ENCODE measurements around the gene PAX7. TPM values are rescaled to one million over a fixed set of nuclear protein-coding genes. Genes with fewer than 3 reads are reported as not detected.

The PAX7 gene
- total and polyA plus RNA-seq, 2 experiments from 2014 or later: 0.03 TPM; not detected in 1

GRCh38 chr1:18707696-18708257 lies 77.1 kb downstream of the PAX7 start:
- TF ChIP-seq STAT1 (IDR thresholded peaks at IDR 0.05; ENCODE audit: unreplicated experiment): no peak
- no peak for TF ChIP-seq CREB1 (CRISPR knock-in tag; IDR thresholded peaks at IDR 0.05; ENCODE audit: low read depth)
- TF ChIP-seq EZH2phosphoT487 (IDR thresholded peaks at IDR 0.05; ENCODE audit: unreplicated experiment): no peak
- TF ChIP-seq ZNF462 (CRISPR knock-in tag; IDR thresholded peaks at IDR 0.05): no peak
- TF ChIP-seq CTCF (conservative IDR thresholded peaks at IDR 0.05; ENCODE audit: low read depth in 2 of 2): no peak
- no peak for TF ChIP-seq POLR2AphosphoS5 (IDR thresholded peaks at IDR 0.05; ENCODE audit: low read depth)
- TF ChIP-seq JUNB (IDR thresholded peaks at IDR 0.05; ENCODE audit: unreplicated experiment): no peak
- no peak for TF ChIP-seq ETS1 (IDR thresholded peaks at IDR 0.05)
- TF ChIP-seq ZNF114 (CRISPR knock-in tag; IDR thresholded peaks at IDR 0.05): no peak
- TF ChIP-seq NANOG (IDR thresholded peaks at IDR 0.05; ENCODE audit: borderline replicate concordance): no peak
- no peak for TF ChIP-seq EZH2 (IDR thresholded peaks at IDR 0.05; ENCODE audit: low read depth, unreplicated experiment)
- TF ChIP-seq, protein P1, sequence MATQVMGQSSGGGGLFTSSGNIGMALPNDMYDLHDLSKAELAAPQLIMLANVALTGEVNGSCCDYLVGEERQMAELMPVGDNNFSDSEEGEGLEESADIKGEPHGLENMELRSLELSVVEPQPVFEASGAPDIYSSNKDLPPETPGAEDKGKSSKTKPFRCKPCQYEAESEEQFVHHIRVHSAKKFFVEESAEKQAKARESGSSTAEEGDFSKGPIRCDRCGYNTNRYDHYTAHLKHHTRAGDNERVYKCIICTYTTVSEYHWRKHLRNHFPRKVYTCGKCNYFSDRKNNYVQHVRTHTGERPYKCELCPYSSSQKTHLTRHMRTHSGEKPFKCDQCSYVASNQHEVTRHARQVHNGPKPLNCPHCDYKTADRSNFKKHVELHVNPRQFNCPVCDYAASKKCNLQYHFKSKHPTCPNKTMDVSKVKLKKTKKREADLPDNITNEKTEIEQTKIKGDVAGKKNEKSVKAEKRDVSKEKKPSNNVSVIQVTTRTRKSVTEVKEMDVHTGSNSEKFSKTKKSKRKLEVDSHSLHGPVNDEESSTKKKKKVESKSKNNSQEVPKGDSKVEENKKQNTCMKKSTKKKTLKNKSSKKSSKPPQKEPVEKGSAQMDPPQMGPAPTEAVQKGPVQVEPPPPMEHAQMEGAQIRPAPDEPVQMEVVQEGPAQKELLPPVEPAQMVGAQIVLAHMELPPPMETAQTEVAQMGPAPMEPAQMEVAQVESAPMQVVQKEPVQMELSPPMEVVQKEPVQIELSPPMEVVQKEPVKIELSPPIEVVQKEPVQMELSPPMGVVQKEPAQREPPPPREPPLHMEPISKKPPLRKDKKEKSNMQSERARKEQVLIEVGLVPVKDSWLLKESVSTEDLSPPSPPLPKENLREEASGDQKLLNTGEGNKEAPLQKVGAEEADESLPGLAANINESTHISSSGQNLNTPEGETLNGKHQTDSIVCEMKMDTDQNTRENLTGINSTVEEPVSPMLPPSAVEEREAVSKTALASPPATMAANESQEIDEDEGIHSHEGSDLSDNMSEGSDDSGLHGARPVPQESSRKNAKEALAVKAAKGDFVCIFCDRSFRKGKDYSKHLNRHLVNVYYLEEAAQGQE (IDR thresholded peaks at IDR 0.05; ENCODE audit: unreplicated experiment): no peak
- TF ChIP-seq ZNF331 (CRISPR knock-in tag; IDR thresholded peaks at IDR 0.05; ENCODE audit: low read depth): no peak
- DNase-seq (ENCODE audit: low spot score): no peak
- no peaks in the 10 kb centered on the region for H3K36me3 ChIP-seq (ENCODE audit: insufficient read depth)
- H3K27ac Mint-ChIP-seq: no peak overlapping the region
- no peak overlapping the region for H3K4me2 ChIP-seq
- H3K9me2 ChIP-seq (ENCODE audit: insufficient read depth): no peaks in the 10 kb centered on the region
- H3K79me2 ChIP-seq (replicated peaks; ENCODE audit: insufficient read depth): no peaks in the 10 kb centered on the region
- H3K27me3 Mint-ChIP-seq (ENCODE audit: insufficient read depth, low read depth, poor library complexity): peaks cover 14% of the 10 kb centered on the region
- H3K9me3 Mint-ChIP-seq: no peaks in the 10 kb centered on the region
- no peak for ATAC-seq
- H3K4me1 Mint-ChIP-seq: peaks cover 2% of the 10 kb centered on the region; the same call in 1 of the 3 replicates
- H3K4me3 Mint-ChIP-seq: no peak overlapping the region
- no peaks in the 10 kb centered on the region; the same call in 1 of the 2 replicates for H3K27me3 ChIP-seq (ENCODE audit: insufficient read depth)
- H3K36me3 Mint-ChIP-seq (ENCODE audit: low read depth): no peaks in the 10 kb centered on the region
- H4K20me1 ChIP-seq (replicated peaks; ENCODE audit: insufficient read depth): no peaks in the 10 kb centered on the region
- H3K27ac ChIP-seq (ENCODE audit: low read depth): no peak overlapping the region
- no peaks in the 10 kb centered on the region for H3K4me1 ChIP-seq (ENCODE audit: insufficient read depth)
- no peak overlapping the region for H2AFZ ChIP-seq
- no peaks in the 10 kb centered on the region for H3F3A ChIP-seq (replicated peaks; ENCODE audit: low read depth)
- no peak overlapping the region for H3K4me3 ChIP-seq
